Measurements from ENCODE around the gene INSR. TPM values are rescaled to one million over a fixed set of nuclear protein-coding genes. Genes with fewer than 3 reads are reported as not detected.

Gene INSR
- total RNA-seq = 28.2 and 52.8 TPM in 2 replicates

GRCh38 chr19:7293762-7294557, at the start of gene INSR:
Gene INSR, minus strand, starts transcription at chr19:7294414. Its CDS starts 523 bp downstream, at chr19:7293891.

GRCh38 chr19:7069042-7069903, 224.9 kb downstream of the INSR start, which contains the start of gene ZNF557:
Gene ZNF557, plus strand, starts transcription at chr19:7069703. Its CDS starts 5,372 bp downstream, at chr19:7075075.

Other genes starting within 250 kb of the INSR start
- gene MBD3L2, start 245.1 kb downstream of the INSR start, total RNA-seq = not detected in 2 replicates
- not detected in 2 replicates for gene MBD3L3, start 235.7 kb downstream of the INSR start, total RNA-seq
- gene ZNF557, start 224.7 kb downstream of the INSR start, total RNA-seq = 13.2 and 13.6 TPM in 2 replicates
- gene ARHGEF18, start 54.5 kb upstream of the INSR start, total RNA-seq = 38.3 and 43.2 TPM in 2 replicates
- gene PEX11G, start 194.6 kb upstream of the INSR start, total RNA-seq = 1.8 and 2.0 TPM in 2 replicates
- 22.7 and 31.2 TPM in 2 replicates for gene ZNF358, start 221.7 kb upstream of the INSR start, total RNA-seq
- gene MCOLN1, start 228.2 kb upstream of the INSR start, total RNA-seq = 6.5 and 8.8 TPM in 2 replicates
- 96.8 and 167 TPM in 2 replicates for gene PNPLA6, start 241.3 kb upstream of the INSR start, total RNA-seq